IPS-20b (cell line): Measurements from ENCODE around the gene ASB2.

Source experiments
- H3K27ac ChIP-seq: one replicate; pipeline ENCODE4 v1.5.1; 2013; ENCODE audit warnings: low read length
- H3K27me3 ChIP-seq: 2 replicates; pipeline ENCODE4 v1.6.1; 2013; ENCODE audit warnings: mild to moderate bottlenecking, low read length, inconsistent platforms; ENCODE audit not compliant: insufficient read depth
- H3K36me3 ChIP-seq: 2 replicates; pipeline ENCODE4 v1.6.1; 2013; ENCODE audit warnings: low read depth, mild to moderate bottlenecking, inconsistent platforms, low read length, moderate library complexity; ENCODE audit not compliant: insufficient read depth
- H3K4me1 ChIP-seq: 2 replicates; pipeline ENCODE4 v1.6.1; 2013; ENCODE audit warnings: mild to moderate bottlenecking, control low read depth, inconsistent platforms, low read length, moderate library complexity; ENCODE audit not compliant: insufficient read depth
- H3K4me3 ChIP-seq: 2 replicates; pipeline ENCODE4 v1.5.1; 2013; ENCODE audit warnings: mild to moderate bottlenecking, low read length, inconsistent platforms
- H3K9ac ChIP-seq: 2 replicates; pipeline ENCODE4 v1.6.1; 2013; ENCODE audit warnings: low read depth, mild to moderate bottlenecking, inconsistent platforms, low read length, moderate library complexity
- H3K9me3 ChIP-seq: 2 replicates; pipeline ENCODE4 v1.6.1; 2013; ENCODE audit warnings: mild to moderate bottlenecking, low read depth, low read length, inconsistent platforms; ENCODE audit not compliant: insufficient read depth

ASB2 gene

GRCh38 chr14:93964820-93965286 is 11.5 kb downstream of the ASB2 start:
- no peak overlapping the region for H3K4me3 ChIP-seq
- H3K9me3 ChIP-seq: no peaks in the 10 kb centered on the region
- H3K9ac ChIP-seq: no peak overlapping the region
- H3K4me1 ChIP-seq: 0 out of 2 replicates have a peak, but pooled peaks cover 2% of the 10 kb centered on the region
- H3K36me3 ChIP-seq: no peaks in the 10 kb centered on the region
- H3K27ac ChIP-seq: no peak overlapping the region
- no peaks in the 10 kb centered on the region for H3K27me3 ChIP-seq

DNA sequence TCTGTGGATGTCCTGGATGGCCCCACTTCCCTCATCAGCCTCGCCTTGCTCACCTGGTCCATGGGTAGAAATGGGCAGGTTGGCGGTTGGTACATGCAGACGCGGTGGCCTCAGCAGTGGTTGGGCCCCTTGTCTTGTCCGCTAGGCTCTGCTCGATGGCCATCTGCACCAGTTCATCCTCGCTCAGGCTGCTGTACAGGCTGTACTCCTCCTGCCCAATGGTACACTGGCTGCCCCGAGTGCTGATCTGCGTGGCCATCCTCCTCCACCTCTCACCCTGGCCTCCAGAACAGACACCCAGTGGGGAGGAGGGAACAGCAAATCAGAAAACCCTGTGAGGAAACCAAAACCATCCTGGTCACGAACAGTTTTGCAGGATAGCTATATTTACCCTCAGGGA is 12.1 kb downstream of the ASB2 start:
- Histone ChIP-seq H3K4me1 (peaks cover 6% of the 10 kb centered on the region; the same call in 1 of the 2 replicates), H3K36me3 (no peaks in the 10 kb centered on the region), H3K27me3 (no peaks in the 10 kb centered on the region), H3K9me3 (no peaks in the 10 kb centered on the region), H3K9ac (no peak overlapping the region), H3K27ac (no peak overlapping the region), H3K4me3 (no peak overlapping the region)

DNA sequence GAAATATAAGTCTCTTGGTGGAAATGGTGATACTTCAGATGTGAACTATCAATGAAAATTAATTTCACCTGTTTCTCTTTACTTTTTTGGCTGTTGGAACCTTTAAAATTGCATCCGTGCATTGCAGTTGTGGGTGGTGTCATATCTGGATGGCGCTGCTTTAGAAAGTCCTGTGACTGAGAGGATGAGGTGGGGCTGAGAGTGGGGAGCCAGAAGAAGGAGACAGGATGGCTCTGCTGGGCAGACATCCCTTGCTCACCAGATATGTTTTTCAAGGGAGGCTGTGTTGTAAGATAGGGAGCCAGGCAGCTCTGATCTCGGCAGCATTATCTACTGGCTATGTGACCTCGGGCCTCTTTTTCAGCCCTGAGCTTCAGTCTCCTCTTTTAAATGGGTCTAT is 12.7 kb downstream of the ASB2 start:
- Histone ChIP-seq H3K9me3 (no peaks in the 10 kb centered on the region), H3K27ac (no peak overlapping the region)

DNA sequence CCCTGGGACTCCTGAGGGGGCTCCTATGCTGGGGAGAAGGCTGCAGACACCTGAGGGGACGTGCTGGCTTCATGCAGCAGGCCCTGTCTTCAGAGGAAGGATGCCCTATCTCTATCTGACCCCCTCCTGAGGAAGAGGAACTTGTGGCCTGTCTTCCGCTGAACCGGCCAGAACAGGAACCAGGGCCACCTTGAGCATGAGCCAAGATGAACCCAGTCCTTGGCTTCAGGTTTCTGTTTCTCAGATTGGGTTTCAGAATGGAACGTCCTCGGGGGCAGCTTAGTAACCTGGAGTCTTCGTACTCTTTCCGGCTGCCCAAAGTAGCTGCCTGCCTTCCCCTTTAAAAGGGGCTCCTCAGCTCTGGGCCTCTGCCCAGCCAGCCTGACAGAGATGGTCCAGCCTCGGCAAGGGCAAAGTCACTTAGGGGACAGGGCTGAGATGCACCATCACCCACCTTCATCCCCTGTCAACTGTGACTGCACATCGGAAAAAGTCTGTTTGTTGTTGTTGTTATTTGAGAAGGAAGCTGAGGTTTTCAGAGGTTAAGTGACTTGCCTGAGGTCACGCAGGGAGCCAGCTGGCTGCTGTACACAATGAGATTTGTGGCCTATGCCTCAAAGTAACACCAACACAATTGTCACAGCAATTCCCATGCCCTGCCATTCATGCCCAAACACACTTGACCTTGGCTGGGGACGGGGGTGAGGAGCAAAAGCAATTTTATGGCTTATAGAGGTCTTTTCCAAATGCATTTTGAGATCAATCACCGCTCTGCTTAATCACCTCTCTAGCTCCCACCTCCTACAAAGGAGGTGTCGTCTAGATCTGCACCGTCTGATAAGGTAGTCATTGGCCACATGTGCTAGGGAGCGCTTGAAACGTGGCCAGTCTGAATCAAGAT is 13.4 kb downstream of the ASB2 start:
- Histone ChIP-seq H3K36me3 (no peaks in the 10 kb centered on the region), H3K9ac (no peak overlapping the region), H3K9me3 (no peaks in the 10 kb centered on the region), H3K27ac (no peak overlapping the region), H3K4me1 (peaks cover 6% of the 10 kb centered on the region; the same call in 1 of the 2 replicates), H3K27me3 (no peaks in the 10 kb centered on the region), H3K4me3 (no peak overlapping the region)

More for the DNA sequence above, 12.7 kb downstream of the ASB2 start:
- H3K9ac ChIP-seq: no peak overlapping the region
- H3K27me3 ChIP-seq: no peaks in the 10 kb centered on the region
- H3K36me3 ChIP-seq: no peaks in the 10 kb centered on the region
- H3K4me1 ChIP-seq: peaks cover 6% of the 10 kb centered on the region; the same call in 1 of the 2 replicates
- no peak overlapping the region for H3K4me3 ChIP-seq

DNA sequence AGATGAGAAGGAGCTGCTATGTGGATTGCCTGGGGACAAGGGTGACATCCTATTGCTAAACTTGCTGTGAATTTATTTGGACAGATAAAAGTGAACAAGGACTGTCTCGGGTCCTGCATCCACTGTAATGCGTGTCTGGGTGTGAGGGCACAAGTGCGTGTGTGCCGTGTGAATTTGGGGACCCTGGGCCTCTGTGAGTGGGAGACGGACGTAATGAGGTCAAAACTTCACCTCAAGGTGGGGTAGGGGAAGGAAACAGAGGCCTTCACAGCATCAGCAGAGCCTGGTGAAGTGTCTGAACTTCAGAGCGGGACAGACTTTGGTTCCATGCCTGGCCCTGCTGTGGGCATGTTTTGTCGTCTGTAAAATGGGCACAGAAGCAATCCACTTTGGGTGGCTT is 14.8 kb downstream of the ASB2 start:
- Histone ChIP-seq H3K4me1 (peaks cover 6% of the 10 kb centered on the region; the same call in 1 of the 2 replicates), H3K36me3 (no peaks in the 10 kb centered on the region), H3K27me3 (no peaks in the 10 kb centered on the region), H3K27ac (no peak overlapping the region), H3K4me3 (no peak overlapping the region), H3K9ac (no peak overlapping the region), H3K9me3 (no peaks in the 10 kb centered on the region)

GRCh38 chr14:93960774-93961438 is 15.5 kb downstream of the ASB2 start:
- no peaks in the 10 kb centered on the region for H3K9me3 ChIP-seq
- no peaks in the 10 kb centered on the region for H3K36me3 ChIP-seq
- H3K4me1 ChIP-seq: peaks cover 6% of the 10 kb centered on the region; the same call in 1 of the 2 replicates
- H3K4me3 ChIP-seq: no peak overlapping the region
- no peak overlapping the region for H3K27ac ChIP-seq
- no peak overlapping the region for H3K9ac ChIP-seq
- H3K27me3 ChIP-seq: no peaks in the 10 kb centered on the region

DNA sequence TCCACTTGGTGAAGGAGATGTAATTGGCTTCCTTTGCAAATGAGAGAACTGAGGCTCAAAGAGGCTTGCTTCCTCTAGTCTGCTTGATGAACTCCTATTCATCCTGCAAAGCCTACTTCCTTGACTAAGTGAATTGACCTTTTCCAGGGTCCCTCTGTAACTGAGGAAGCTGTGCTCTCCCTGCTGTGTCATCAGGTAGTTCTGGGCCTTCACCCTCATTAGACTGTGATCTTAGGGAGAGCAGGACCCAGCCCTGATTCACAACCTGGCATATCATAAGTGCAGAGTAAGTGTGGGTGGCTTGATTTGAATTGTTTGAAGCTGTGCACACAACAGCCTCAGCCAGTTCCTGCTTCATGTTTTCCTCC is 16.3 kb downstream of the ASB2 start:
- no peak overlapping the region for H3K9ac ChIP-seq
- H3K36me3 ChIP-seq: no peaks in the 10 kb centered on the region
- no peak overlapping the region for H3K27ac ChIP-seq
- no peaks in the 10 kb centered on the region for H3K27me3 ChIP-seq
- no peaks in the 10 kb centered on the region for H3K9me3 ChIP-seq
- peaks cover 6% of the 10 kb centered on the region; the same call in 1 of the 2 replicates for H3K4me1 ChIP-seq
- H3K4me3 ChIP-seq: no peak overlapping the region

GRCh38 chr14:93959239-93960107 is 16.9 kb downstream of the ASB2 start:
- H3K9me3 ChIP-seq: no peaks in the 10 kb centered on the region
- H3K9ac ChIP-seq: no peak overlapping the region
- peaks cover 6% of the 10 kb centered on the region; the same call in 1 of the 2 replicates for H3K4me1 ChIP-seq
- H3K27me3 ChIP-seq: no peaks in the 10 kb centered on the region
- H3K36me3 ChIP-seq: no peaks in the 10 kb centered on the region
- no peak overlapping the region for H3K27ac ChIP-seq
- H3K4me3 ChIP-seq: no peak overlapping the region

GRCh38 chr14:93958567-93959238 is 17.7 kb downstream of the ASB2 start:
- Histone ChIP-seq H3K9ac (no peak overlapping the region), H3K4me3 (no peak overlapping the region), H3K4me1 (peaks cover 6% of the 10 kb centered on the region; the same call in 1 of the 2 replicates)

GRCh38 chr14:93957751-93958566 is 18.4 kb downstream of the ASB2 start:
- Histone ChIP-seq H3K4me3 (no peak overlapping the region), H3K27me3 (no peaks in the 10 kb centered on the region), H3K4me1 (peaks cover 6% of the 10 kb centered on the region; the same call in 1 of the 2 replicates), H3K9ac (no peak overlapping the region), H3K36me3 (no peaks in the 10 kb centered on the region), H3K27ac (no peak overlapping the region), H3K9me3 (no peaks in the 10 kb centered on the region)

More at GRCh38 chr14:93958567-93959238, 17.7 kb downstream of the ASB2 start:
- no peaks in the 10 kb centered on the region for H3K27me3 ChIP-seq
- H3K36me3 ChIP-seq: no peaks in the 10 kb centered on the region
- H3K9me3 ChIP-seq: no peaks in the 10 kb centered on the region
- H3K27ac ChIP-seq: no peak overlapping the region
